GM21390 (cell line): ENCODE results near the gene WARS2.

Source experiments
- ATAC-seq: cut with Tn5 transposase; IDR thresholded peaks from one replicate; pipeline ENCODE4 v1.9.1; 2021; ENCODE audit not compliant: unreplicated experiment

Gene WARS2

GRCh38 chr1:119084798-119085197, 55.7 kb downstream of the WARS2 start:
- no peak for ATAC-seq

- no peak for ATAC-seq
Observed at GRCh38 chr1:119083980-119084379, 56.5 kb downstream of the WARS2 start.

GRCh38 chr1:119083479-119083878, 57.0 kb downstream of the WARS2 start:
- no peak for ATAC-seq

GRCh38 chr1:119081700-119082099, 58.8 kb downstream of the WARS2 start:
- ATAC-seq, result no peak

GRCh38 chr1:119081267-119081666, 59.2 kb downstream of the WARS2 start:
- no peak for ATAC-seq

- ATAC-seq, result no peak
Observed at GRCh38 chr1:119080586-119080985, 59.9 kb downstream of the WARS2 start.

- no peak for ATAC-seq
Observed at GRCh38 chr1:119079881-119080280, 60.6 kb downstream of the WARS2 start.

GRCh38 chr1:119075614-119076013, 64.8 kb downstream of the WARS2 start:
- no peak for ATAC-seq

GRCh38 chr1:119071321-119071720, 69.1 kb downstream of the WARS2 start:
- no peak for ATAC-seq

GRCh38 chr1:119069682-119070081, 70.8 kb downstream of the WARS2 start:
- ATAC-seq, result no peak

GRCh38 chr1:119068427-119068826, 72.0 kb downstream of the WARS2 start:
- no peak for ATAC-seq

GRCh38 chr1:119061700-119062099, 78.8 kb downstream of the WARS2 start:
- no peak for ATAC-seq

- no peak for ATAC-seq
Observed at GRCh38 chr1:119055568-119055967, 84.9 kb downstream of the WARS2 start.

- no peak for ATAC-seq
Observed at GRCh38 chr1:119053917-119054316, 86.5 kb downstream of the WARS2 start.

- ATAC-seq, result no peak
Observed at GRCh38 chr1:119052267-119052666, 88.2 kb downstream of the WARS2 start.

- no peak for ATAC-seq
Observed at GRCh38 chr1:119048624-119049404, 91.6 kb downstream of the WARS2 start.

- no peak for ATAC-seq
Observed at GRCh38 chr1:119046785-119047438, 93.5 kb downstream of the WARS2 start.

GRCh38 chr1:119046429-119046784, 94.0 kb downstream of the WARS2 start:
- no peak for ATAC-seq

GRCh38 chr1:119045096-119045746, 95.2 kb downstream of the WARS2 start:
- no peak for ATAC-seq

- ATAC-seq, result no peak
Observed at GRCh38 chr1:119040906-119041305, 99.5 kb downstream of the WARS2 start.

GRCh38 chr1:119040489-119040888, 100.0 kb downstream of the WARS2 start:
- no peak for ATAC-seq

GRCh38 chr1:119038363-119038762, 102.1 kb downstream of the WARS2 start:
- ATAC-seq, result peak; percentile 71
